Astrocyte (in vitro differentiated cells and primary cell): ENCODE results near the gene ERMAP. TPM values are rescaled to one million over a fixed set of nuclear protein-coding genes. Genes with fewer than 3 reads are reported as not detected.
"Not testable (repeated sequence)": the region's sequence is repeated elsewhere in the genome, so short reads cannot be mapped to it uniquely, and the experiment has no call there.

Experiments used
- DNase-seq: peaks from one replicate; pipeline ENCODE4 v3.0.0-alpha.2; 2010; ENCODE audit warnings: low read depth
- FAIRE-seq: peaks from 2 replicates; lab custom pipeline; 2011; peaks lifted over from hg19 to GRCh38; lab: Jason Lieb, UNC
- H2AFZ ChIP-seq: 2 replicates; pipeline ENCODE4 v1.6.0; 2012; ENCODE audit warnings: low read depth, low read length, inconsistent platforms
- H3K27ac ChIP-seq: 2 replicates; pipeline ENCODE4 v1.5.1; 2011; ENCODE audit warnings: low read depth, low read length, inconsistent platforms
- H3K27me3 ChIP-seq: 2 replicates; pipeline ENCODE4 v1.6.0; 2011; ENCODE audit warnings: low read length, inconsistent platforms; ENCODE audit not compliant: insufficient read depth
- H3K36me3 ChIP-seq: 2 replicates; pipeline ENCODE4 v1.5.1; 2011; ENCODE audit warnings: low read length, inconsistent platforms; ENCODE audit not compliant: insufficient read depth
- H3K4me1 ChIP-seq: 2 replicates; pipeline ENCODE4 v1.5.1; 2011; ENCODE audit warnings: low read length, inconsistent platforms; ENCODE audit not compliant: insufficient read depth
- H3K4me2 ChIP-seq: 2 replicates; pipeline ENCODE4 v1.6.0; 2012; ENCODE audit warnings: low read length, inconsistent platforms
- H3K4me3 ChIP-seq: 2 replicates; pipeline ENCODE4 v1.5.1; 2011; ENCODE audit warnings: low read depth, mild to moderate bottlenecking, low read length, inconsistent platforms; ENCODE audit not compliant: insufficient read depth
- H3K79me2 ChIP-seq: 2 replicates; pipeline ENCODE4 v1.6.0; 2012; ENCODE audit warnings: mild to moderate bottlenecking, low read length, inconsistent platforms; ENCODE audit not compliant: insufficient read depth
- H3K9ac ChIP-seq: 2 replicates; pipeline ENCODE4 v1.6.0; 2012; ENCODE audit warnings: mild to moderate bottlenecking, low read length, inconsistent platforms
- H3K9me3 ChIP-seq: 2 replicates; pipeline ENCODE4 v1.5.1; 2012; ENCODE audit warnings: low read depth, mild to moderate bottlenecking, low read length, inconsistent platforms; ENCODE audit not compliant: insufficient read depth
- H4K20me1 ChIP-seq: 2 replicates; pipeline ENCODE4 v1.6.0; 2012; ENCODE audit warnings: low read length, inconsistent platforms; ENCODE audit not compliant: insufficient read depth
- H3K27ac Mint-ChIP-seq: one replicate; pipeline ENCODE4 v1.8.0; 2021; ENCODE audit warnings: mild to moderate bottlenecking, mixed read lengths; ENCODE audit not compliant: unreplicated experiment
- H3K27me3 Mint-ChIP-seq: one replicate; pipeline ENCODE4 v1.8.0; 2021; ENCODE audit warnings: low read depth, mixed read lengths; ENCODE audit not compliant: unreplicated experiment
- H3K36me3 Mint-ChIP-seq: one replicate; pipeline ENCODE4 v1.8.0; 2021; ENCODE audit warnings: low read depth, mixed read lengths; ENCODE audit not compliant: unreplicated experiment
- H3K4me1 Mint-ChIP-seq: one replicate; pipeline ENCODE4 v1.8.0; 2021; ENCODE audit warnings: low read depth, mixed read lengths; ENCODE audit not compliant: unreplicated experiment
- H3K4me3 Mint-ChIP-seq: one replicate; pipeline ENCODE4 v1.8.0; 2021; ENCODE audit warnings: mild to moderate bottlenecking, moderate library complexity, mixed read lengths; ENCODE audit not compliant: unreplicated experiment
- H3K9me3 Mint-ChIP-seq: one replicate; pipeline ENCODE4 v1.8.0; 2021; ENCODE audit warnings: mild to moderate bottlenecking, mixed read lengths; ENCODE audit not compliant: unreplicated experiment
- EZH2 ChIP-seq: IDR thresholded peaks from 2 replicates; pipeline ENCODE4 v1.6.1; 2012; ENCODE audit warnings: mild to moderate bottlenecking, low read length, inconsistent platforms; ENCODE audit not compliant: insufficient read depth
- total RNA-seq: library from RNA; stranded (reverse); gene quantifications from 2 replicates; pipeline ENCODE4 v1.2.1, GENCODE V29; 2021
- TF ChIP-seq, protein P1 (sequence below): IDR thresholded peaks from 2 replicates; pipeline ENCODE4 v1.5.1; 2011; ENCODE audit warnings: low read depth, mild to moderate bottlenecking, inconsistent platforms, low read length, moderate library complexity; ENCODE audit not compliant: insufficient read depth

Gene ERMAP
- total RNA-seq, 1 donor from 2014 or later: 8.9 TPM

DNA sequence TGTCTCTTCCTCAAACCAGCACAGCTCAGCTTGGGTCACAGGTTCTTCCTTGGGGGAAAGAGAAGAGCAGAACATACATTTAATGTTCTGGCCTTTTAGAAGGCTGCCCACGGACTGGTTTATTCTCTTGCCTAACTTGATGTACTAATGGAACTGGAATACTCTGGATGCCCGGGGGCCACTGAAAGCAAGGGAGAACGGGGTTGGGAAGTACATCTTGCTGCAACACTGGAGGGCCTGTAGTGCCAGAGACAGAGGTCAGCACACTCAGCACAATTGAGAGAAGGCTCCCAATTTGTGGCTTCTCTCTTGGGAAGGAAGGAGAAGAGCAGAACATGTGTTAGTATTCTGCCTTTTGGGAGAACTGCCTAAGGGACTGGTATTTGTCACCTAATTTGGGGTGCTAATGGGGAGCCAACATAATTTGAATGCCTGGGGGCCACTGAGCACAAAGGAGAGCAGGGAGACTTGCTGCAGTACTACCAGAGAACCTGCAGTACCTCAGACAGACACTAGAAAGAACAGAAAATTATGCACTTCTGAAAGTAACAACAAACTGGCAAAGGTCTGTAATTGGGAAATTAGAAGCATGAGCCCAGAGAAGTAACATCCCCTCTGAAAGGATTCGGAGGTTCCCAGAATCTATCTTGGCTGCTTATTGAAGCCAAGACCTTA lies 43.6 kb downstream of the ERMAP start:
- H3K4me1 Mint-ChIP-seq: peaks cover 6% of the 10 kb centered on the region
- no peak overlapping the region for H2AFZ ChIP-seq
- no peak overlapping the region for H3K4me2 ChIP-seq
- no peaks in the 10 kb centered on the region for H3K9me3 ChIP-seq
- FAIRE-seq (no peak), DNase-seq (no peak)
- peaks cover 12% of the 10 kb centered on the region for H3K36me3 Mint-ChIP-seq
- no peak overlapping the region for H3K27ac Mint-ChIP-seq
- H3K27me3 ChIP-seq: peaks cover under 1% of the 10 kb centered on the region
- TF ChIP-seq, protein P1, sequence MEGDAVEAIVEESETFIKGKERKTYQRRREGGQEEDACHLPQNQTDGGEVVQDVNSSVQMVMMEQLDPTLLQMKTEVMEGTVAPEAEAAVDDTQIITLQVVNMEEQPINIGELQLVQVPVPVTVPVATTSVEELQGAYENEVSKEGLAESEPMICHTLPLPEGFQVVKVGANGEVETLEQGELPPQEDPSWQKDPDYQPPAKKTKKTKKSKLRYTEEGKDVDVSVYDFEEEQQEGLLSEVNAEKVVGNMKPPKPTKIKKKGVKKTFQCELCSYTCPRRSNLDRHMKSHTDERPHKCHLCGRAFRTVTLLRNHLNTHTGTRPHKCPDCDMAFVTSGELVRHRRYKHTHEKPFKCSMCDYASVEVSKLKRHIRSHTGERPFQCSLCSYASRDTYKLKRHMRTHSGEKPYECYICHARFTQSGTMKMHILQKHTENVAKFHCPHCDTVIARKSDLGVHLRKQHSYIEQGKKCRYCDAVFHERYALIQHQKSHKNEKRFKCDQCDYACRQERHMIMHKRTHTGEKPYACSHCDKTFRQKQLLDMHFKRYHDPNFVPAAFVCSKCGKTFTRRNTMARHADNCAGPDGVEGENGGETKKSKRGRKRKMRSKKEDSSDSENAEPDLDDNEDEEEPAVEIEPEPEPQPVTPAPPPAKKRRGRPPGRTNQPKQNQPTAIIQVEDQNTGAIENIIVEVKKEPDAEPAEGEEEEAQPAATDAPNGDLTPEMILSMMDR: no peak
- no peak for TF ChIP-seq EZH2
- H3K27me3 Mint-ChIP-seq: peaks cover 7% of the 10 kb centered on the region
- peaks cover 10% of the 10 kb centered on the region for H3K9me3 Mint-ChIP-seq
- no peak overlapping the region for H3K27ac ChIP-seq
- no peak overlapping the region for H3K4me3 ChIP-seq
- H3K4me3 Mint-ChIP-seq: no peak overlapping the region
- no peaks in the 10 kb centered on the region for H3K36me3 ChIP-seq
- no peaks in the 10 kb centered on the region for H4K20me1 ChIP-seq
- H3K9ac ChIP-seq: no peak overlapping the region
- no peaks in the 10 kb centered on the region for H3K79me2 ChIP-seq
- no peaks in the 10 kb centered on the region for H3K4me1 ChIP-seq

DNA sequence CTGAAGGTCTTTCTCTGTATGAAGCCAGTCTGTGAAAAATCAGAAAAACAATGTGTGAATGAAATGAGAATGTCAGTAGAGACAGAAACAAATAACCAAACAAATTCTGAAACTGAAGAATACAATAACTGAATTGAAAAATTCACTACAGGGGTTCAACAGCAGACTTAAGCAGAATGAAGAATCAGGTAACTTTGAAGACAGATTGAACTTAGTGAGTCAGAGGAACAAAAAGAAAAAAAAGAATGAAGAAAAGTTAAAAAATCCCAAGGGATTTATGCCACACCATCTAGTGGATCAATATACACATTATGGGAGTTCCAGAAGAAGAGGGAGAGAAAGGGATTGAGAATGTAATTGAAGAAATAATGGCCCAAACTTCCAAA lies 44.1 kb downstream of the ERMAP start:
- Histone ChIP-seq H3K9ac (no peak overlapping the region), H2AFZ (no peak overlapping the region), H3K4me1 (no peaks in the 10 kb centered on the region), H3K27me3 (peaks cover 2% of the 10 kb centered on the region), H3K36me3 (no peaks in the 10 kb centered on the region), H4K20me1 (no peaks in the 10 kb centered on the region), H3K9me3 (no peaks in the 10 kb centered on the region), H3K79me2 (no peaks in the 10 kb centered on the region), H3K4me2 (no peak overlapping the region), H3K4me3 (no peak overlapping the region), H3K27ac (no peak overlapping the region)
- TF ChIP-seq EZH2: no peak
- TF ChIP-seq, protein P1: no peak
- no peak for FAIRE-seq
- H3K4me1 Mint-ChIP-seq: peaks cover 6% of the 10 kb centered on the region
- H3K36me3 Mint-ChIP-seq: peaks cover 12% of the 10 kb centered on the region
- peaks cover 7% of the 10 kb centered on the region for H3K27me3 Mint-ChIP-seq
- no peak overlapping the region for H3K4me3 Mint-ChIP-seq
- H3K9me3 Mint-ChIP-seq: peaks cover 10% of the 10 kb centered on the region
- no peak for DNase-seq
- H3K27ac Mint-ChIP-seq: no peak overlapping the region

DNA sequence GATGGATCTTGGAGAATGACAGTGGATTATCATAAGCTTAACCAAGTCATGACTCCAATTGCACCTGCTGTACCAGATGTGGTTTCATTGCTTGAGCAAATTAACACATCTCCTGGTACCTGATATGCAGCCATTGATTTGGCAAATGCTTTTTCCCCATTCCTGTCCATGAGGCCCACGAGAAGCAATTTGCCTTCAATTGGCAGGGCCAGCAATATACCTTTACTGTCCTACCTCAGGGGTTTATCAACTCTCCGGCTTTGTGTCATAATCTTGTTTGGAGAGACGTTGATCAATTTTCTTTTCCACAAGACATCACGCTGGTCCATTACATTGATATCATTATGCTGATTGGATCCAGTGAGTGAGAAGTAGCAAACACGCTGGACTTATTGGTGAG lies 49.6 kb downstream of the ERMAP start:
- H3K4me1 Mint-ChIP-seq: no peaks in the 10 kb centered on the region
- Histone ChIP-seq H3K4me2 (no peak overlapping the region), H2AFZ (no peak overlapping the region), H3K4me3 (no peak overlapping the region), H3K4me1 (no peaks in the 10 kb centered on the region), H3K79me2 (no peaks in the 10 kb centered on the region), H3K27ac (no peak overlapping the region), H3K27me3 (peaks cover 2% of the 10 kb centered on the region), H3K9me3 (no peaks in the 10 kb centered on the region), H4K20me1 (no peaks in the 10 kb centered on the region), H3K36me3 (no peaks in the 10 kb centered on the region), H3K9ac (no peak overlapping the region)
- no peak for TF ChIP-seq EZH2
- no peak overlapping the region for H3K4me3 Mint-ChIP-seq
- DNase-seq (no peak), FAIRE-seq (no peak)
- H3K9me3 Mint-ChIP-seq: peaks cover 5% of the 10 kb centered on the region
- no peak overlapping the region for H3K27ac Mint-ChIP-seq
- peaks cover 3% of the 10 kb centered on the region for H3K36me3 Mint-ChIP-seq
- H3K27me3 Mint-ChIP-seq: peaks cover 4% of the 10 kb centered on the region

DNA sequence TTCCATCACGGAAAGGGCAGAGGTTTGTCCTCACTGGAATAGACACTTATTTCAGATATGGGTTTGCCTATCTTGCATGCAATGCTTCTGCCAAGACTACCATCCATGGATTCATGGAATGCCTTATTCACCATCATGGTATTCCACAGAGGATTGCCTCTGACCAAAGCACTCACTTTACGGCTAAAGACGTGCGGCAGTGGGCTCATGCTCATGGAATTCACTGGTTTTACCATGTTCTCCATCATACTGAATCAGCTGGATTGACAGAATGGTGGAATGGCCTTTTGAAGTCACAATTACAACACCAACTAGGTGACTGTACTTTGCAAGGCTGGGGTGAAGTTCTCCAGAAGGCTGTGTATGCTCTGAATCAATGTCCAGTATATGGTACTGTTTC lies 51.5 kb downstream of the ERMAP start:
- H3K4me3 ChIP-seq, H3K27ac ChIP-seq, H3K9ac ChIP-seq, H2AFZ ChIP-seq, H4K20me1 ChIP-seq, H3K4me1 Mint-ChIP-seq, H3K36me3 Mint-ChIP-seq, H3K4me1 ChIP-seq, H3K27me3 Mint-ChIP-seq, H3K27ac Mint-ChIP-seq, H3K79me2 ChIP-seq, H3K9me3 Mint-ChIP-seq, H3K27me3 ChIP-seq, FAIRE-seq, H3K36me3 ChIP-seq, H3K4me3 Mint-ChIP-seq, H3K4me2 ChIP-seq, H3K9me3 ChIP-seq: not testable (repeated sequence)
- peak; percentile 62 for DNase-seq

DNA sequence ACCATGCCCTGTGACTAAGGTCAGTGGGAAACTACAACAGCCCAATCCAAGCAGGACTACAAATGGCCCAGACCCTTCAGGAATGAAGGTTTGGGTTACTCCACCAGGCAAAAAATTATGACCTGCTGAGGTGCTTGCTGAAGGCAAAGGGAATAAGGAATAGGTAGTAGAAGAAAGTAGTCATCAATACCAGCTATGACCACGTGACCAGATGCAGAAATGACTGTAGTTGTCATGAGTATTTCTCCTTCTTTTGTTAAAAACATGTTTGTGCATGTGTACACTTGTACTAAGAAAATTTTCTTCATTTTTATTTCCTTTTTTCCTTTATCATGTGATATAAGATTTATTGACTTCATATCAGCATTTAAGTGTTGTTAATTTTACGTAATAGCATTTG lies 52.3 kb downstream of the ERMAP start:
- H3K36me3 Mint-ChIP-seq, FAIRE-seq, H2AFZ ChIP-seq, H3K27ac Mint-ChIP-seq, H3K4me1 ChIP-seq, H3K36me3 ChIP-seq, H3K4me3 Mint-ChIP-seq, H3K4me1 Mint-ChIP-seq, H3K27me3 ChIP-seq, H3K79me2 ChIP-seq, H3K4me2 ChIP-seq, H3K9ac ChIP-seq, H3K9me3 ChIP-seq, H3K27ac ChIP-seq, H4K20me1 ChIP-seq, H3K9me3 Mint-ChIP-seq, DNase-seq, H3K27me3 Mint-ChIP-seq, H3K4me3 ChIP-seq: not testable (repeated sequence)
